Measurements from ENCODE around the gene ATP1B1.

Gene ATP1B1

DNA sequence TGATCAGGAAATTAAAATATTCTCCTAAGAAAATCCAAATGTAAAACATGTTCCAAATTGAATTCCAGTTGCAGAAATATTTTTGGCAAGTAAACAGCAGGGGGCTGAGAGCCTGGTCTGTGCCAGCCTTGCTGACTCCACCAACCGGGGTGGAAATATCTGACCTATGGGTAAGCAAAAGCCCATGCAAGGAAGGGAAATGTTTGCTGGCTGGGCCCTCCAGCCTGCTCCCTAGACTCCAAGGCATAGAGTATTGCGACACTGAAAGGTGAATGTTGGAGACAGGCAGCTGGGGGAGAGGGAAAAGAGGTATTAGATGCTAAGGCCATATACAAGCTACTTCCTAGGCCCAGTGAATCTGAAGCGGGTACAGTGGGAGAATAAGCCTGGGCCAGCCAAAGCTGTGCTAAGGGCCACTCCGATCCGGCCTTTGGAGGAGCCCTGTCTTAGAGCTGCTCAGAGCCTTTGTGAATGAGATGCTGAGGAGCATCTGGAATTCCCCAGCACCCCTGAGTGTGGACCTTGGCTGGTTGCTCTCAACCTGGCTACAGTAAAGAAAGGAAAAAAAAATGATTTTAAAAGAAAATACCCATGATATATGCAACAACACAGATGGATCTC is 24.9 kb upstream of the ATP1B1 start:
- no peak overlapping the region for H3K27ac ChIP-seq (ENCODE audit: low read length)
- no peaks in the 10 kb centered on the region for H3K27me3 ChIP-seq (ENCODE audit: insufficient read depth, low read length)
- no peaks in the 10 kb centered on the region for H3K36me3 ChIP-seq (ENCODE audit: insufficient read depth, low read depth, low read length)
- H3K9me3 ChIP-seq (ENCODE audit: insufficient read depth, low read depth, low read length), result no peaks in the 10 kb centered on the region
- H3K9ac ChIP-seq (ENCODE audit: low read depth, low read length), result no peak overlapping the region
- H3K4me1 ChIP-seq (ENCODE audit: insufficient read depth, low read length), result no peaks in the 10 kb centered on the region; the same call in 1 of the 2 replicates
- no peak overlapping the region for H3K4me3 ChIP-seq (ENCODE audit: low read length)

DNA sequence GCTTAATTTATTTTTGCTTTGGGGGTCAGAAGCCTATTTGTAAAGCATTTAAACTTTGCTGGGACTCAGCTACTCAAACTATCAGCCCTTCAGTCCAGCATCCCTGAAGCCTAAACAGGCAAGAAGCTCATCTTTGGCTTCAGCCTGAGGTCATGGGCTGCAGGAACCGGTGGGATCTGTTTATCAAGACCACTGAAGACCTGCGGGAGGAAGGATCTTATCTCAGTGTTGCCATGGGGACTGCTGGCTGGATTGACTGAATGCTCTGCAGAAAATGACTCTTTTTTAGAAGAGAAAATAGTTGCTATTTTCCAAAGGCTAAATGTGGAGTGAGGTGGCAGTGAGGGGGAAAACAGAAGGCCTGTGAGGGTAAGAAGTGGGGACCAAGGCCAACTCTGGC is 20.6 kb upstream of the ATP1B1 start:
- H3K4me1 ChIP-seq (ENCODE audit: insufficient read depth, low read length), result peaks cover 5% of the 10 kb centered on the region; the same call in 1 of the 2 replicates
- no peak overlapping the region for H3K9ac ChIP-seq (ENCODE audit: low read depth, low read length)
- H3K36me3 ChIP-seq (ENCODE audit: insufficient read depth, low read depth, low read length), result no peaks in the 10 kb centered on the region
- H3K27ac ChIP-seq (ENCODE audit: low read length), result no peak overlapping the region
- no peak overlapping the region for H3K4me3 ChIP-seq (ENCODE audit: low read length)
- H3K27me3 ChIP-seq (ENCODE audit: insufficient read depth, low read length), result no peaks in the 10 kb centered on the region
- H3K9me3 ChIP-seq (ENCODE audit: insufficient read depth, low read depth, low read length), result no peaks in the 10 kb centered on the region

DNA sequence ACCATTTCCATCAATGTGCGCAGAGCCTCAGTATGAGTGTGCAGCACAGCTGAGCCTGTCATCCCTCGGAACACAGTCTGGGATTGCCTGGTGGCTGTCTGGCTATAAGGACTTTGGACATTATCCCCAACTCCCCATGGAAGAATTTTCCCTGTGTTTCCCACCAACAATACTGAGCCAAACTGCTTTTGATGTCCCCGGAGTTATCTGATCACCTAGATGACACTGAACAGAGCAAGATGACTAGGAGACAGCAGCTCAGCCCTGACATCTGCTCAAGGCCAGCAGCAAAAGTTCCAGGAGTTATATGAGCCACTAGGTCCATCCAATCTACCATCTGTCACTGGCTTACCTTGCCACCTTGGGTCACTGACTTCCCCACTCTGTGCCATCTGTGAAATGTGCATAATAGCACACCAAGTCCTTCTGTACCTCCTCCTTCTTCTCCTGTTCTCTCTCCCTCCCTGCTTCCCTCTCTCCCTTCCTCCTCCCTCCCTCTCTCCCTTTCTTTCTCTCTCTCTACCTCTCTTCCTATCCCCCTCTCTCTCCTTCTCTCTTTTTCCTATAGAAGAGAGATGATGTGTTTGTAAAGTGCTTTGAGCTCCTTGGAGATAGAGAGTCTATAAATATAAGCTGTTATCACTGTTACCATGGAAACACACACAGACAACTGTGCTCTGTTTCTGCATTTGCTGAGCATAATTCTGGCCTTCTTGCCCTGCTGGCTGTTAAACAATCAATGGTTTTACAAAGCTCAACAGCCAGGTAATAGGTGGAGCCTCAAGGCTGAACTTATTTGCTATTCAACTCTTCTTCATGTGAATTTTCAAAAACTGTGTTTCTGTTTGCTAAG is 19.7 kb upstream of the ATP1B1 start:
- Histone ChIP-seq H3K4me3 (ENCODE audit: low read length) (no peak overlapping the region), H3K27me3 (ENCODE audit: insufficient read depth, low read length) (no peaks in the 10 kb centered on the region), H3K4me1 (ENCODE audit: insufficient read depth, low read length) (peaks cover 5% of the 10 kb centered on the region; the same call in 1 of the 2 replicates), H3K9me3 (ENCODE audit: insufficient read depth, low read depth, low read length) (no peaks in the 10 kb centered on the region), H3K27ac (ENCODE audit: low read length) (no peak overlapping the region), H3K36me3 (ENCODE audit: insufficient read depth, low read depth, low read length) (no peaks in the 10 kb centered on the region), H3K9ac (ENCODE audit: low read depth, low read length) (no peak overlapping the region)

DNA sequence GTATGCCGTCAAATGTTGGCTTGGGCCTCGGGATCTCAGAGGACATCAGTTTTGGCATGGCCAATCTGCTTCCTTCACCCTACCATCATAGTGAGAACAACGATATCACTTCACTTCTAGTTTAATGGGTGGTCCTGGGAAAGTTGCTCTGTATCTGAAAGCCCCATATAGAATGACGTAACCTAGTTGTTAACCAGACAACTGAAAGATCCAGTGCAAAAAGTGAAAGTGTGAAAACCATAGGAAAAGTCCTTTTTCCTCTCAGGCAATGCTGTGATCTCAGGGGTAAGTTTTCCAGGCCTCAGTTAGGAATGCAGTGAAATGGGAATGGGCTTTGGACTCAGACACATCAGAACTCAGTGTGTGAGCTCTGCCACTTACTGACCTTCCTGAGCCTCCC is 18.6 kb upstream of the ATP1B1 start:
- no peaks in the 10 kb centered on the region for H3K9me3 ChIP-seq (ENCODE audit: insufficient read depth, low read depth, low read length)
- H3K4me3 ChIP-seq (ENCODE audit: low read length), result no peak overlapping the region
- no peaks in the 10 kb centered on the region for H3K27me3 ChIP-seq (ENCODE audit: insufficient read depth, low read length)
- H3K9ac ChIP-seq (ENCODE audit: low read depth, low read length), result no peak overlapping the region
- H3K36me3 ChIP-seq (ENCODE audit: insufficient read depth, low read depth, low read length), result no peaks in the 10 kb centered on the region
- H3K4me1 ChIP-seq (ENCODE audit: insufficient read depth, low read length), result peaks cover 5% of the 10 kb centered on the region; the same call in 1 of the 2 replicates
- H3K27ac ChIP-seq (ENCODE audit: low read length), result no peak overlapping the region

DNA sequence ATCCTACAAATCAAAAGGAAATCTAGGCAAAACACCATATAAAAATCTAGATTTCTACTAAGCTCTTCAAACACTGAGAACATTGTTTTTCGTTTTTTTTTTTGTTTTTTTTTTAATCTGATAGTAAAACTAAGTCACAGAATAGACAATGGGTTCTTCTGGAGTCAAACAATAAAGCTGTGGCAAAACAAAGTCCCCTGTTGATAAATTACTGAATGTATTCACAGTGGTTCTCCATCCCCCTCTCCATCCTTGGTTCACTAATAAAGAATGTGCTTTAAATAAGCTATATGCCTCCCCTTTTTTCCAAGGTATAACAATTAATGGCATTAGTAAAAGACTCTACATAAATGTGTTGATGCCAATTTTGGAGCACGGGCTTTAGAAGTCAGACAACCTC is 16.7 kb upstream of the ATP1B1 start:
- no peaks in the 10 kb centered on the region for H3K27me3 ChIP-seq (ENCODE audit: insufficient read depth, low read length)

DNA sequence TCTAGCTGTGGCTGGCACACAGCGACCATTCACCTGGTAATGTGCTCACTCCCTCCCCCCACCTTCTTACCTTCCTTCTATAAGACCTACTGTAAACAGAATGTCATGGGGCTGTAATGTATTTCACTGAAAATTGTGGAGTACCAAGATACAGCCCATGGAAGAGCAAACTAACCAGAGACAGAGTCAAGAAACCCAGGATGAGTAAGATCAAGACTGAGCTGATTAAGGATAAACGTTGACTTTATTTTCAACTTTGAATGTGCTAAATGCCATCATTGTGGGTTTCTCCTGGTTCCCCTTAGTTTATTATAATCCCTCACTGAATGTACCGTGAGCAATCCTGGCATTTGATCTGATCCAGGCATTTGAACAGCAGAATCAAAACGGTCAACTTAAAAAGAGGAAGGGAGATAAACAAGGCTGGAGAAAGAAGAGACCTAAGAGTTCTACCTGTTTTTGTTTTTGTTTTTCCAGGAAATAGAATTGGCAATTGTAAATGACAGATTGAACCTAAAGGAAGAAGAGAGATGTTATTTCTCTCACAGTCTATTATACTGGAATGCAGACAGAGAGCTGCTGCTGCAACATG is 16.1 kb upstream of the ATP1B1 start:
- Histone ChIP-seq H3K27ac (ENCODE audit: low read length) (no peak overlapping the region), H3K9me3 (ENCODE audit: insufficient read depth, low read depth, low read length) (no peaks in the 10 kb centered on the region)

More for the DNA sequence above, 16.7 kb upstream of the ATP1B1 start:
- Histone ChIP-seq H3K9me3 (ENCODE audit: insufficient read depth, low read depth, low read length) (no peaks in the 10 kb centered on the region), H3K4me3 (ENCODE audit: low read length) (no peak overlapping the region), H3K4me1 (ENCODE audit: insufficient read depth, low read length) (peaks cover 5% of the 10 kb centered on the region; the same call in 1 of the 2 replicates), H3K27ac (ENCODE audit: low read length) (no peak overlapping the region), H3K9ac (ENCODE audit: low read depth, low read length) (no peak overlapping the region), H3K36me3 (ENCODE audit: insufficient read depth, low read depth, low read length) (no peaks in the 10 kb centered on the region)

DNA sequence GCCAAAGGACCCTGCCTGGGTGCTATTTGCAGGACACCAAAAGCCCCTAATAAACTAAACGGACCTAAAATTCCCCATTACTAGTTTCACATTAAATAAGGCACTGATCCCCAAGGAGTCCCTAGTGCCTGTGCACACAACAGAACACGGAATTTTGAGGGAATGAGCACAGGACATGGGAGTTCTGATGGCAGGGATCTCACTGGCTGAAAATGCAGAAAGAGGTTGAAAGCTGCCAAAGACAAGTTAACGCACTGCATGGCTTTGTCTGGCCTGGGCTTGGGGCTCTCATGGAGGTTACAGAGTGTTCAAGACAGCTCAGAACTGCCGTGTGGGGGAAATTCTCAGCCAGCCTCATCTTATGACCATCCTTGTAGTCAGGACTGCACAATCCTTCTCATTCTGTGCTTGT is 15.6 kb upstream of the ATP1B1 start:
- no peak overlapping the region for H3K9ac ChIP-seq (ENCODE audit: low read depth, low read length)
- no peaks in the 10 kb centered on the region for H3K9me3 ChIP-seq (ENCODE audit: insufficient read depth, low read depth, low read length)
- peaks cover 5% of the 10 kb centered on the region; the same call in 1 of the 2 replicates for H3K4me1 ChIP-seq (ENCODE audit: insufficient read depth, low read length)
- H3K36me3 ChIP-seq (ENCODE audit: insufficient read depth, low read depth, low read length), result no peaks in the 10 kb centered on the region
- no peaks in the 10 kb centered on the region for H3K27me3 ChIP-seq (ENCODE audit: insufficient read depth, low read length)
- H3K4me3 ChIP-seq (ENCODE audit: low read length), result no peak overlapping the region
- H3K27ac ChIP-seq (ENCODE audit: low read length), result no peak overlapping the region

More for the DNA sequence above, 16.1 kb upstream of the ATP1B1 start:
- Histone ChIP-seq H3K4me1 (ENCODE audit: insufficient read depth, low read length) (peaks cover 5% of the 10 kb centered on the region; the same call in 1 of the 2 replicates), H3K27me3 (ENCODE audit: insufficient read depth, low read length) (no peaks in the 10 kb centered on the region), H3K9ac (ENCODE audit: low read depth, low read length) (no peak overlapping the region), H3K36me3 (ENCODE audit: insufficient read depth, low read depth, low read length) (no peaks in the 10 kb centered on the region), H3K4me3 (ENCODE audit: low read length) (no peak overlapping the region)

DNA sequence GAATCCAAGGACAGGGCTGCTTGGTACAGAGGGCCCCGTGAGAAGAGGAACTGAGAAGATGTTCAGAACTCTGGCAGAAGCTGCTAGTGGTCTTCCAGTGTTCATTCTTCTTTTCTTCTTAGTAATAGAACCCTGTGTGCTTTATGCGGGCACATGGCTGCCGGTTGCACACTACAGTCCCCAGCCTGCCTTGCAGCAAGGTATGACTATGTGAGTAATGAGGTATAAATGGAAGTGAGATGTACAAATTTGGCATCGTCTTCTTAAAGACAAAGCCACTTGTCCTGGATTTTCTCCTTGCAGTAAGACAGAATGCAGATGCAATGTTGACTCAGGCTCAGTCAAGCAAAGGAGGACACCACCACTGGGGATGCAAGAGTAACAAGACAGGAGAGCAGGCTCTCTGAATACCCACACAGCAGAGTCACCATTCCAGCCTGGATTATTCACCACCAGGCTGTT is 15.0 kb upstream of the ATP1B1 start:
- Histone ChIP-seq H3K4me1 (ENCODE audit: insufficient read depth, low read length) (peaks cover 5% of the 10 kb centered on the region; the same call in 1 of the 2 replicates), H3K36me3 (ENCODE audit: insufficient read depth, low read depth, low read length) (no peaks in the 10 kb centered on the region), H3K9me3 (ENCODE audit: insufficient read depth, low read depth, low read length) (no peaks in the 10 kb centered on the region), H3K27ac (ENCODE audit: low read length) (no peak overlapping the region), H3K27me3 (ENCODE audit: insufficient read depth, low read length) (no peaks in the 10 kb centered on the region), H3K9ac (ENCODE audit: low read depth, low read length) (no peak overlapping the region), H3K4me3 (ENCODE audit: low read length) (no peak overlapping the region)

DNA sequence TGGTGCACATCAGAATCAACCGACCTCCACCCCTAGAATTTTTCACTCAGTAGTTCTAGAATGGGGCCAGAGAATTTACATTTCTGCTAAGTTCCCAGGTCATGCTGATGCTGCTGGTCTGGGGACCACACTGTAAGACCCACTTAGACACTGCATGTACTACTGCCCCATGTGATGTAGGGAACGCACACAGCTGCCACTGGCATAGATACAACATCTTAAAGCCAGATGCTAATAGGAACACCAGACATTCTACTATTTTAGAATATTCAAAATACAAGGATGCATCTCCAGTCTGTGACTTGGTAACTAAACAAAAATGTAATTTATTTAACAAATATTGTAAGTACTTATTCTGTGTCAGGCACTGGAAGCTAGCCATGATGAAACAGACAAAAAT is 14.1 kb upstream of the ATP1B1 start:
- H3K27me3 ChIP-seq (ENCODE audit: insufficient read depth, low read length), result no peaks in the 10 kb centered on the region
- no peaks in the 10 kb centered on the region for H3K9me3 ChIP-seq (ENCODE audit: insufficient read depth, low read depth, low read length)
- no peak overlapping the region for H3K27ac ChIP-seq (ENCODE audit: low read length)
- peaks cover 5% of the 10 kb centered on the region; the same call in 1 of the 2 replicates for H3K4me1 ChIP-seq (ENCODE audit: insufficient read depth, low read length)
- H3K4me3 ChIP-seq (ENCODE audit: low read length), result no peak overlapping the region
- H3K36me3 ChIP-seq (ENCODE audit: insufficient read depth, low read depth, low read length), result no peaks in the 10 kb centered on the region
- no peak overlapping the region for H3K9ac ChIP-seq (ENCODE audit: low read depth, low read length)

DNA sequence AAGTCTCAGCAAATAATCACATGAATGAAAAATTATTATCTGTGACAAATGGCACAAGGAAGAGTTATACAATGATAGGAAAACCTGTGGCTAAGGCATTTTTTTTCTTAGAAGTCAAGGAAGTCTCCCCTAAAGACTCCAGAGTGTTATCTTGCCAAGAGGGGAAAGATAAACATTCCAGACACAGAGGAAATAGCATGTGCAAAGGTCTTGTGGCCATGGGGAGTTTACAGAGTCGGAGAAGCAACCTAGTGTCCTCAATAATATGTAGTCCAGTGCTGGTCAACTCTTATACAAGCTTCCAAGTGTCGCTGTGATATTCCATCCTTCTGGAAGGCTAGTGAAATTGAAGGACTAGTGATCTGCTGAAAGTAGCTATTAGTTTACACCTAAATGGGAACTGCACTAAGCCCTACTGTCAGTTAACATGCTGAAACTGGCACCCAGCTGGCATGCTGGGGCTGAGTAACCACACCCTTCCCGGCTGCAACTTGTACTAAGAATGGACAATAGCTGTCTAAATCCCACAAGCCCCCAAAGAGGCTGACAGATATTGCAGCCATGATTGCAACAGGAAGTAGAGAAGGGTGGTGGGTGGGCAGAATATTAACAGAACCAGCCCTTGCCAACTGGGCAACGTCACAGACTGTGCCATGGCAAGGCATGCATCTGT is 11.5 kb upstream of the ATP1B1 start:
- H3K27me3 ChIP-seq (ENCODE audit: insufficient read depth, low read length), result no peaks in the 10 kb centered on the region

DNA sequence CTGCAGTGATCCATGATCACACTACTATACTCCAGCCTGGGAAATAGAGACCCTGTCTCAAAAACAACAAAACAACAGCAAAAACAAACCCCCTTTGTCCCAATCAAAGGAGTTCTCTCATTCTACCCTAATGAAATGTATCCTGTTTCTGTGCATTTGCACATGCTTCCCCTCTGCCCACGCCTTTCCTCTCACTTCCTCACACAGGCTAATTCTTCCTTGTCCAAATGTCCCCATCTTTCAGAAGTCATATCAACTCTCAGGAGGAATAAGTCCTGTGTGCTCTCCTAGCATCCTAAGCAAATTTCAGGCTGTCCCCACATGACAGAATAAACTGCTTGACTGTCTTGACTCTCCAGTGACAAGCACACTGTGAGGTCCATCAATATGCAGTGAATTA is 8.1 kb upstream of the ATP1B1 start:
- no peak overlapping the region for H3K27ac ChIP-seq (ENCODE audit: low read length)
- no peak overlapping the region for H3K9ac ChIP-seq (ENCODE audit: low read depth, low read length)
- H3K9me3 ChIP-seq (ENCODE audit: insufficient read depth, low read depth, low read length), result no peaks in the 10 kb centered on the region

More for the DNA sequence above, 11.5 kb upstream of the ATP1B1 start:
- Histone ChIP-seq H3K4me3 (ENCODE audit: low read length) (no peak overlapping the region), H3K9ac (ENCODE audit: low read depth, low read length) (no peak overlapping the region), H3K9me3 (ENCODE audit: insufficient read depth, low read depth, low read length) (no peaks in the 10 kb centered on the region), H3K27ac (ENCODE audit: low read length) (no peak overlapping the region), H3K36me3 (ENCODE audit: insufficient read depth, low read depth, low read length) (no peaks in the 10 kb centered on the region), H3K4me1 (ENCODE audit: insufficient read depth, low read length) (peaks cover 3% of the 10 kb centered on the region; the same call in 1 of the 2 replicates)

More for the DNA sequence above, 8.1 kb upstream of the ATP1B1 start:
- no peaks in the 10 kb centered on the region for H3K36me3 ChIP-seq (ENCODE audit: insufficient read depth, low read depth, low read length)
- H3K4me1 ChIP-seq (ENCODE audit: insufficient read depth, low read length), result peaks cover 10% of the 10 kb centered on the region
- H3K27me3 ChIP-seq (ENCODE audit: insufficient read depth, low read length), result peaks cover 3% of the 10 kb centered on the region; the same call in 1 of the 2 replicates
- H3K4me3 ChIP-seq (ENCODE audit: low read length), result no peak overlapping the region
